PC-9 (cell line): ENCODE measurements around the gene GDF7.

Experiments used
- CTCF ChIP-seq: fragments of 200-600 bp; sonication (generic); conservative IDR thresholded peaks from 2 replicates; pipeline ENCODE4 v1.6.1; 2017; ENCODE audit warnings: mixed run types, antibody characterized with exemption, mild to moderate bottlenecking, moderate library complexity
- EZH2 ChIP-seq: fragments of 200-600 bp; sonication (generic); IDR thresholded peaks from 2 replicates; pipeline ENCODE4 v1.8.0; 2017; ENCODE audit warnings: antibody characterized with exemption, low read depth

DNA sequence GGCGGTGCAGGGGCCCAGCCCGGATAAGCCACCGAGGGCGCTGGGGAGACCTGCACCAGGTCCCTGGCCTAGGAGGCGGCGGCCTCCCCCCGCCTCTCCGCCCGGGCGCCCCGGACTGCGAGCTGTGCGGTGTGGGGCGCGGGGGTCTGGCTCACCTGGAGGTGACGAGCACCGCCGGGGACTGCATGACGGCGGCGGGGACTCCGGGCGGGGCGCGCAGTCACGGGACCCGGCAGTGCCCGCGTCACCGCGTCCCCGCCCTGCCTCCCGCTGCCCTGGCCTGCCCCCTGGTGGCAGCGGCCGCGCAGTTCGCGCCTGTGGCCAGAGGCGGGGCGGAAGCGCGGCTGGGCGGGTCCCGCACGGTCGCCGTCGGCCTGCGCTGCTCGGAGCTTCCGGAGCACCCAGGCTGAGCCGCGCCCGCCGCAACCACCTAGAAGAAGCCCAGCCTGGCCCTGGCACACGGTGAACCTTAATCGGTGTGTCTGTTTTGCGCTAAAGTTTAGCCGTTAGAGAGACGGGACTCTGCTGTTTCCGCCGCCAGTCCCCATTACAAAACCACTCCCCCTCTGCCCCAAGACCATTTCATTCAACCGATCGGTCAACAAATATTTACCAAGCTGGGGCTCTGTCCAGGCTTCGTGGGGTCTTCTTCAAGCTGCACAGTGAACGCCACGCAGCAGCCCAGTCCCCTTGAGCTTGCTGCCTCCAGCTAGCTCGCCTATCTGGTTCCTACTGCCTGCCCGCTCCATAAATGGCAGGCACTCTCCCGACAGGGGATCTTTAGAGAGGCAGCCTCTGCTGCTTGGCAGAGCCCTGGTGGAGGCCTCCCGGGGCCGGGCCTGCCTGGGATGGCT lies 15.8 kb upstream of the GDF7 start, which contains the start of gene HS1BP3:
- TF ChIP-seq CTCF (peak; percentile 63; the same call in 1 of the 2 replicates), EZH2 (no peak)
